ENCODE data around the gene PIEZO2.

PIEZO2 gene

GRCh38 chr18:11146947-11147345 lies 2.4 kb downstream of the PIEZO2 start:
- no peaks in the 10 kb centered on the region for H3K9me2 ChIP-seq (replicated peaks; ENCODE audit: low read depth, low read length)
- H2AFZ ChIP-seq (ENCODE audit: low read length): no peak overlapping the region
- H3K27me3 ChIP-seq (ENCODE audit: insufficient read depth, low read length, poor library complexity, severe bottlenecking): no peaks in the 10 kb centered on the region
- no peaks in the 10 kb centered on the region for H4K20me1 ChIP-seq (ENCODE audit: insufficient read depth, low read length, poor library complexity, severe bottlenecking)
- H3F3A ChIP-seq (ENCODE audit: low read depth): no peaks in the 10 kb centered on the region
- H3K36me3 ChIP-seq (ENCODE audit: insufficient read depth, low read length): no peaks in the 10 kb centered on the region
- H3K9me3 ChIP-seq (ENCODE audit: insufficient read depth, low read depth, low read length): no peaks in the 10 kb centered on the region
- TF ChIP-seq CTCF (conservative IDR thresholded peaks at IDR 0.05; ENCODE audit: low read length) (no peak), EZH2phosphoT487 (IDR thresholded peaks at IDR 0.05; ENCODE audit: borderline replicate concordance) (no peak)
- H3K4me3 ChIP-seq (ENCODE audit: low read length, poor library complexity, severe bottlenecking): no peak overlapping the region
- no peaks in the 10 kb centered on the region for H3K79me2 ChIP-seq (ENCODE audit: insufficient read depth, low read length)
- no peak overlapping the region for H3K4me2 ChIP-seq (ENCODE audit: low read depth, low read length, poor library complexity, severe bottlenecking)
- H3K4me1 ChIP-seq (ENCODE audit: insufficient read depth, low read length, poor library complexity, severe bottlenecking): no peaks in the 10 kb centered on the region
- no peak overlapping the region for H3K9ac ChIP-seq (ENCODE audit: low read depth, low read length, poor library complexity, severe bottlenecking)

- Histone ChIP-seq H3K27me3 (ENCODE audit: insufficient read depth, low read length, poor library complexity, severe bottlenecking) (no peaks in the 10 kb centered on the region), H3K9ac (ENCODE audit: low read depth, low read length, poor library complexity, severe bottlenecking) (no peak overlapping the region), H3K36me3 (ENCODE audit: insufficient read depth, low read length) (no peaks in the 10 kb centered on the region), H3F3A (ENCODE audit: low read depth) (no peaks in the 10 kb centered on the region), H3K4me1 (ENCODE audit: insufficient read depth, low read length, poor library complexity, severe bottlenecking) (no peaks in the 10 kb centered on the region), H3K4me3 (ENCODE audit: low read length, poor library complexity, severe bottlenecking) (no peak overlapping the region), H3K79me2 (ENCODE audit: insufficient read depth, low read length) (no peaks in the 10 kb centered on the region), H3K4me2 (ENCODE audit: low read depth, low read length, poor library complexity, severe bottlenecking) (no peak overlapping the region), H4K20me1 (ENCODE audit: insufficient read depth, low read length, poor library complexity, severe bottlenecking) (no peaks in the 10 kb centered on the region), H2AFZ (ENCODE audit: low read length) (no peak overlapping the region), H3K9me2 (replicated peaks; ENCODE audit: low read depth, low read length) (no peaks in the 10 kb centered on the region), H3K9me3 (ENCODE audit: insufficient read depth, low read depth, low read length) (no peaks in the 10 kb centered on the region)
- no peak for TF ChIP-seq CTCF (conservative IDR thresholded peaks at IDR 0.05; ENCODE audit: low read length)
- TF ChIP-seq EZH2phosphoT487 (IDR thresholded peaks at IDR 0.05; ENCODE audit: borderline replicate concordance): no peak
Measured at GRCh38 chr18:11146238-11146946, 3.0 kb downstream of the PIEZO2 start.

GRCh38 chr18:11145413-11146191 lies 3.8 kb downstream of the PIEZO2 start:
- no peaks in the 10 kb centered on the region for H3K9me2 ChIP-seq (replicated peaks; ENCODE audit: low read depth, low read length)
- H3K27me3 ChIP-seq (ENCODE audit: insufficient read depth, low read length, poor library complexity, severe bottlenecking): no peaks in the 10 kb centered on the region
- no peaks in the 10 kb centered on the region for H3F3A ChIP-seq (ENCODE audit: low read depth)
- no peaks in the 10 kb centered on the region for H3K36me3 ChIP-seq (ENCODE audit: insufficient read depth, low read length)
- H3K9ac ChIP-seq (ENCODE audit: low read depth, low read length, poor library complexity, severe bottlenecking): no peak overlapping the region
- no peaks in the 10 kb centered on the region for H3K4me1 ChIP-seq (ENCODE audit: insufficient read depth, low read length, poor library complexity, severe bottlenecking)
- TF ChIP-seq EZH2phosphoT487 (IDR thresholded peaks at IDR 0.05; ENCODE audit: borderline replicate concordance) (no peak), CTCF (conservative IDR thresholded peaks at IDR 0.05; ENCODE audit: low read length) (no peak)
- no peak overlapping the region for H3K4me3 ChIP-seq (ENCODE audit: low read length, poor library complexity, severe bottlenecking)
- H4K20me1 ChIP-seq (ENCODE audit: insufficient read depth, low read length, poor library complexity, severe bottlenecking): no peaks in the 10 kb centered on the region
- no peak overlapping the region for H2AFZ ChIP-seq (ENCODE audit: low read length)
- H3K9me3 ChIP-seq (ENCODE audit: insufficient read depth, low read depth, low read length): no peaks in the 10 kb centered on the region
- no peaks in the 10 kb centered on the region for H3K79me2 ChIP-seq (ENCODE audit: insufficient read depth, low read length)
- H3K4me2 ChIP-seq (ENCODE audit: low read depth, low read length, poor library complexity, severe bottlenecking): no peak overlapping the region
